Neuronal stem cell (in vitro differentiated cells): ENCODE measurements around the gene PCNX2.

Experiments
- DNase-seq: peaks from one replicate; pipeline ENCODE4 v3.0.0-alpha.2; 2013; ENCODE audit warnings: low spot score
- H2AFZ ChIP-seq: one replicate; pipeline ENCODE4 v1.6.1; 2013; ENCODE audit warnings: mild to moderate bottlenecking, low read length, inconsistent platforms
- H2AK5ac ChIP-seq: 2 replicates; pipeline ENCODE4 v1.6.1; 2013; ENCODE audit warnings: low read depth, mild to moderate bottlenecking, inconsistent platforms, low read length, moderate library complexity, mixed read lengths
- H2BK120ac ChIP-seq: 2 replicates; pipeline ENCODE4 v1.6.1; 2013; ENCODE audit warnings: low read depth, mild to moderate bottlenecking, inconsistent platforms, low read length, moderate library complexity, mixed read lengths
- H2BK12ac ChIP-seq: one replicate; pipeline ENCODE4 v1.6.1; 2013; ENCODE audit warnings: low read length, inconsistent platforms
- H2BK15ac ChIP-seq: 2 replicates; pipeline ENCODE4 v1.6.1; 2013; ENCODE audit warnings: mild to moderate bottlenecking, low read length, inconsistent platforms, mixed read lengths
- H2BK5ac ChIP-seq: one replicate; pipeline ENCODE4 v1.6.1; 2013; ENCODE audit warnings: inconsistent platforms, mild to moderate bottlenecking, low read length, moderate library complexity
- H3K14ac ChIP-seq: one replicate; pipeline ENCODE4 v1.6.1; 2013; ENCODE audit warnings: low read length, inconsistent platforms
- H3K18ac ChIP-seq: 2 replicates; pipeline ENCODE4 v1.6.1; 2013; ENCODE audit warnings: low read length, inconsistent platforms
- H3K23ac ChIP-seq: 2 replicates; pipeline ENCODE4 v1.6.1; 2013; ENCODE audit warnings: low read depth, mild to moderate bottlenecking, mixed read lengths, low read length, inconsistent platforms; ENCODE audit not compliant: poor library complexity
- H3K27ac ChIP-seq: replicated peaks from 3 replicates; pipeline ENCODE4 v1.5.1; 2013; ENCODE audit warnings: low read length, inconsistent platforms
- H3K27me3 ChIP-seq, 3 experiments: 2 replicates each; pipeline ENCODE4 v1.6.1; 2013; ENCODE audit warnings: low read length in 3 of 3, mild to moderate bottlenecking in 2 of 3, inconsistent platforms in 1 of 3, low read depth in 1 of 3, mixed read lengths in 1 of 3, moderate library complexity in 1 of 3; ENCODE audit not compliant: control insufficient read depth in 3 of 3, insufficient read depth in 3 of 3
- H3K36me3 ChIP-seq, 2 donors: replicated peaks in 1 of 2; 2 replicates each; pipeline ENCODE4 v1.6.1; 2013; ENCODE audit warnings: low read length in 2 of 2; ENCODE audit not compliant: control insufficient read depth in 2 of 2, insufficient read depth in 2 of 2
- H3K4ac ChIP-seq: 2 replicates; pipeline ENCODE4 v1.6.1; 2013; ENCODE audit warnings: inconsistent platforms, mild to moderate bottlenecking, low read length, moderate library complexity
- H3K4me1 ChIP-seq, 2 donors: 1 replicate in 1 of 2; 2 replicates in 1 of 2; pipeline ENCODE4 v1.6.1; 2013; ENCODE audit warnings: low read length in 2 of 2, low read depth in 1 of 2; ENCODE audit not compliant: control insufficient read depth in 2 of 2, insufficient read depth in 1 of 2
- H3K4me2 ChIP-seq: one replicate; pipeline ENCODE4 v1.6.1; 2013; ENCODE audit warnings: mild to moderate bottlenecking, low read length, inconsistent platforms; ENCODE audit not compliant: insufficient read depth, poor library complexity, severe bottlenecking
- H3K4me3 ChIP-seq, 2 donors: 2 replicates each; pipeline ENCODE4 v1.5.1; 2013; ENCODE audit warnings: low read length in 2 of 2, mild to moderate bottlenecking in 2 of 2, inconsistent platforms in 1 of 2, moderate library complexity in 1 of 2
- H3K79me1 ChIP-seq: one replicate; pipeline ENCODE4 v1.6.1; 2013; ENCODE audit warnings: low read depth, mild to moderate bottlenecking, inconsistent platforms, low read length, moderate library complexity
- H3K9ac ChIP-seq: one replicate; pipeline ENCODE4 v1.6.1; 2013; ENCODE audit warnings: mild to moderate bottlenecking, low read depth, low read length, inconsistent platforms; ENCODE audit not compliant: poor library complexity
- H3K9me3 ChIP-seq, 2 donors: replicated peaks in 1 of 2; 2 replicates each; pipeline versions ENCODE3 to v1.6.1; 2013; ENCODE audit warnings: low read length in 2 of 2, mild to moderate bottlenecking in 2 of 2, inconsistent platforms in 1 of 2, low read depth in 1 of 2, mixed read lengths in 1 of 2, moderate library complexity in 1 of 2; ENCODE audit not compliant: control insufficient read depth in 2 of 2, insufficient read depth in 1 of 2
- H4K8ac ChIP-seq: one replicate; pipeline ENCODE4 v1.6.1; 2013; ENCODE audit warnings: low read depth, mild to moderate bottlenecking, inconsistent platforms, low read length, moderate library complexity
- H4K91ac ChIP-seq: one replicate; pipeline ENCODE4 v1.6.1; 2013; ENCODE audit warnings: low read length, low read depth, mild to moderate bottlenecking, inconsistent platforms; ENCODE audit not compliant: poor library complexity
- WGBS, 2 donors: extraction: QIAGEN DNeasy Blood & Tissue Kit; methylation state at CpG; one replicate each; pipeline ENCODE4 v1.1.7; 2013; ENCODE audit warnings: missing lambda C conversion rate in 2 of 2, mixed read lengths in 1 of 2; ENCODE audit not compliant: insufficient read length in 2 of 2, insufficient replicate concordance in 1 of 2; ENCODE audit errors: extremely low coverage in 2 of 2; 5-methylcytosine and 5-hydroxymethylcytosine counted together

Gene PCNX2

GRCh38 chr1:233238884-233239431 is 56.6 kb downstream of the PCNX2 start:
- Histone ChIP-seq H3K14ac (no peak overlapping the region), H4K8ac (no peak overlapping the region), H2BK5ac (no peak overlapping the region), H2BK15ac (no peak overlapping the region), H2AK5ac (no peak overlapping the region), H3K4me3 (no peak overlapping the region), H3K23ac (no peak overlapping the region), H3K4ac (no peak overlapping the region), H3K18ac (no peak overlapping the region), H3K27me3 (no peaks in the 10 kb centered on the region), H2BK120ac (no peak overlapping the region), H4K91ac (no peak overlapping the region), H2AFZ (no peak overlapping the region), H3K4me2 (no peak overlapping the region), H3K9me3 (no peaks in the 10 kb centered on the region), H3K4me1 (peaks cover 0 to 3% of the 10 kb centered on the region in 2 donors), H3K9ac (no peak overlapping the region), H3K27ac (no peak overlapping the region), H2BK12ac (no peak overlapping the region), H3K79me1 (no peaks in the 10 kb centered on the region), H3K36me3 (peaks cover 0 to 6% of the 10 kb centered on the region in 2 donors)
- no peak for DNase-seq
- no CpG with 5 or more reads among the region's 9 CpGs for WGBS, 2 donors

DNA sequence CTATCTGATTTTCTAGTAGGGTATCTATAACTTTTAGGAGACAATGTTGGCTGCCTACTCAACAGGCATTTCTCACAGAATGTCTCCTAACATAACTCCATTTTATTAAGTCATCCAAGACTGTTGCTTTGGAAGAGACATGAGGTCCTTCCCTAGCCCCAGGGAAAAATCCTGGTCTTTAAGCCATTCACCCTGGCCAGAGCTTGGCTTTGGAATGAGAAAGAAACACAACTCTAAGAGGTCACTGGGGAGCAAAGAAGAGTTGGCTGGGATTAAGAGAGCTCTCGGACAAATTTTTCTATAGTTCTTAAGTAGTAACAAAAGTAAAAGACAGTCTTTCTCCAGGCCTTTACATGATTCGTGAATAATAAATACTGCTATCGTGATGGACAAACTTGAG is 57.9 kb downstream of the PCNX2 start:
- H2BK15ac ChIP-seq = no peak overlapping the region
- no peak overlapping the region for H4K8ac ChIP-seq
- no peak overlapping the region for H3K18ac ChIP-seq
- H2BK12ac ChIP-seq = no peak overlapping the region
- no peak overlapping the region for H3K4ac ChIP-seq
- no peak overlapping the region for H2BK5ac ChIP-seq
- no peak overlapping the region for H3K4me2 ChIP-seq
- no peak overlapping the region for H3K23ac ChIP-seq
- H3K14ac ChIP-seq = no peak overlapping the region
- no peaks in the 10 kb centered on the region for H3K27me3 ChIP-seq
- peaks cover 0 to 6% of the 10 kb centered on the region in 2 donors for H3K36me3 ChIP-seq
- no CpG with 5 or more reads among the region's 3 CpGs for WGBS, 2 donors
- H4K91ac ChIP-seq = no peak overlapping the region
- H3K4me1 ChIP-seq = peaks cover 3 to 5% of the 10 kb centered on the region in 2 donors
- H3K79me1 ChIP-seq = no peaks in the 10 kb centered on the region
- no peak for DNase-seq
- H3K27ac ChIP-seq = no peak overlapping the region
- no peak overlapping the region for H3K9ac ChIP-seq
- H2AK5ac ChIP-seq = no peak overlapping the region
- no peaks in the 10 kb centered on the region for H3K9me3 ChIP-seq
- no peak overlapping the region for H2BK120ac ChIP-seq
- H3K4me3 ChIP-seq = no peak overlapping the region
- H2AFZ ChIP-seq = no peak overlapping the region

GRCh38 chr1:233233508-233234040 is 62.0 kb downstream of the PCNX2 start:
- Histone ChIP-seq H3K79me1 (no peaks in the 10 kb centered on the region), H3K27ac (no peak overlapping the region), H3K4ac (no peak overlapping the region), H4K91ac (no peak overlapping the region), H3K4me3 (no peak overlapping the region), H3K4me1 (peaks cover 5 to 8% of the 10 kb centered on the region in 2 donors), H2BK12ac (no peak overlapping the region), H2BK120ac (no peak overlapping the region), H3K9ac (no peak overlapping the region), H2BK15ac (no peak overlapping the region), H3K27me3 (no peaks in the 10 kb centered on the region), H3K14ac (no peak overlapping the region), H3K18ac (no peak overlapping the region), H4K8ac (no peak overlapping the region), H2BK5ac (no peak overlapping the region), H3K36me3 (peaks cover 0 to 6% of the 10 kb centered on the region in 2 donors), H3K23ac (no peak overlapping the region), H3K4me2 (no peak overlapping the region), H3K9me3 (no peaks in the 10 kb centered on the region), H2AFZ (no peak overlapping the region), H2AK5ac (no peak overlapping the region)
- no peak for DNase-seq
- WGBS, 2 donors = no CpG with 5 or more reads among the region's 5 CpGs

GRCh38 chr1:233230011-233230410 is 65.5 kb downstream of the PCNX2 start:
- no peaks in the 10 kb centered on the region for H3K27me3 ChIP-seq

More at GRCh38 chr1:233230011-233230410, 65.5 kb downstream of the PCNX2 start:
- Histone ChIP-seq H3K4me2 (no peak overlapping the region), H3K18ac (no peak overlapping the region), H4K91ac (no peak overlapping the region), H2BK5ac (no peak overlapping the region), H3K27ac (no peak overlapping the region), H3K79me1 (no peaks in the 10 kb centered on the region), H2BK15ac (no peak overlapping the region), H2BK120ac (no peak overlapping the region), H3K4me1 (peaks cover 5 to 8% of the 10 kb centered on the region in 2 donors), H4K8ac (no peak overlapping the region), H2AK5ac (no peak overlapping the region), H3K4ac (no peak overlapping the region), H2AFZ (no peak overlapping the region), H3K36me3 (peaks cover 2 to 8% of the 10 kb centered on the region in 2 donors), H3K23ac (no peak overlapping the region), H3K9me3 (no peaks in the 10 kb centered on the region), H3K14ac (no peak overlapping the region), H3K4me3 (no peak overlapping the region), H3K9ac (no peak overlapping the region), H2BK12ac (no peak overlapping the region)
- DNase-seq = no peak
- WGBS, 2 donors = no CpG with 5 or more reads among the region's 2 CpGs
